HEK293 (cell line): ENCODE results near the gene SAMD8.

Experiments used
- BCL11B ChIP-seq: fragments of 450-650 bp; formaldehyde crosslinking; IDR thresholded peaks from 2 replicates; pipeline ENCODE4 v1.5.1; 2016; ENCODE audit warnings: low read depth, missing biosample characterization, missing genetic modification characterization
- GLIS1 ChIP-seq: fragments of 450-650 bp; formaldehyde crosslinking; IDR thresholded peaks from 2 replicates; pipeline ENCODE4 v1.5.1; 2016; ENCODE audit warnings: missing biosample characterization, missing genetic modification characterization
- GLIS2 ChIP-seq: fragments of 450-650 bp; formaldehyde crosslinking; IDR thresholded peaks from 2 replicates; pipeline ENCODE4 v1.5.1; 2016; ENCODE audit warnings: missing biosample characterization, missing genetic modification characterization
- KLF8 ChIP-seq: fragments of 450-650 bp; formaldehyde crosslinking; IDR thresholded peaks from 2 replicates; pipeline ENCODE4 v1.5.1; 2016; ENCODE audit warnings: missing biosample characterization, missing genetic modification characterization
- MZF1 ChIP-seq: fragments of 450-650 bp; formaldehyde crosslinking; IDR thresholded peaks from 2 replicates; pipeline ENCODE4 v1.5.1; 2017; ENCODE audit warnings: missing biosample characterization, missing genetic modification characterization, borderline replicate concordance
- PATZ1 ChIP-seq: fragments of 450-650 bp; formaldehyde crosslinking; IDR thresholded peaks from 2 replicates; pipeline ENCODE4 v1.5.1; 2016; ENCODE audit warnings: missing biosample characterization, missing genetic modification characterization
- PRDM4 ChIP-seq: fragments of 450-650 bp; formaldehyde crosslinking; IDR thresholded peaks from 2 replicates; pipeline ENCODE4 v1.5.1; 2017; ENCODE audit warnings: missing biosample characterization, missing genetic modification characterization
- SALL2 ChIP-seq: fragments of 450-650 bp; formaldehyde crosslinking; IDR thresholded peaks from 2 replicates; pipeline ENCODE4 v1.5.0; 2017; ENCODE audit warnings: missing biosample characterization, mild to moderate bottlenecking, missing genetic modification characterization, borderline replicate concordance
- SP3 ChIP-seq: fragments of 450-650 bp; formaldehyde crosslinking; IDR thresholded peaks from 2 replicates; pipeline ENCODE4 v1.5.1; 2016; ENCODE audit warnings: missing biosample characterization, missing genetic modification characterization
- SP7 ChIP-seq: fragments of 450-650 bp; formaldehyde crosslinking; IDR thresholded peaks from 2 replicates; pipeline ENCODE4 v1.5.1; 2016; ENCODE audit warnings: missing biosample characterization, missing genetic modification characterization
- ZBTB17 ChIP-seq: fragments of 450-650 bp; formaldehyde crosslinking; IDR thresholded peaks from 2 replicates; pipeline ENCODE4 v1.5.1; 2016; ENCODE audit warnings: missing biosample characterization, missing genetic modification characterization
- ZBTB20 ChIP-seq: fragments of 450-650 bp; formaldehyde crosslinking; IDR thresholded peaks from 2 replicates; pipeline ENCODE4 v1.5.1; 2016; ENCODE audit warnings: missing biosample characterization, missing genetic modification characterization
- ZBTB21 ChIP-seq: fragments of 450-650 bp; formaldehyde crosslinking; IDR thresholded peaks from 2 replicates; pipeline ENCODE4 v1.5.1; 2017; ENCODE audit warnings: missing biosample characterization, missing genetic modification characterization
- ZBTB48 ChIP-seq: fragments of 450-650 bp; formaldehyde crosslinking; IDR thresholded peaks from 2 replicates; pipeline ENCODE4 v1.5.1; 2016; ENCODE audit warnings: missing biosample characterization, missing genetic modification characterization
- ZBTB6 ChIP-seq: fragments of 450-650 bp; formaldehyde crosslinking; IDR thresholded peaks from 2 replicates; pipeline ENCODE4 v1.5.1; 2017; ENCODE audit warnings: missing biosample characterization, missing genetic modification characterization
- ZEB2 ChIP-seq: fragments of 450-650 bp; formaldehyde crosslinking; IDR thresholded peaks from 2 replicates; pipeline ENCODE4 v1.5.1; 2016; ENCODE audit warnings: missing biosample characterization, missing genetic modification characterization
- ZFP3 ChIP-seq: fragments of 450-650 bp; formaldehyde crosslinking; IDR thresholded peaks from 2 replicates; pipeline ENCODE4 v1.5.1; 2016; ENCODE audit warnings: low read depth, missing biosample characterization, missing genetic modification characterization
- ZFP37 ChIP-seq: fragments of 450-650 bp; formaldehyde crosslinking; IDR thresholded peaks from 2 replicates; pipeline ENCODE4 v1.5.1; 2016; ENCODE audit warnings: missing biosample characterization, missing genetic modification characterization
- ZNF146 ChIP-seq: fragments of 450-650 bp; formaldehyde crosslinking; IDR thresholded peaks from 2 replicates; pipeline ENCODE4 v1.5.1; 2016; ENCODE audit warnings: missing biosample characterization, missing genetic modification characterization
- ZNF2 ChIP-seq: fragments of 450-650 bp; formaldehyde crosslinking; IDR thresholded peaks from 2 replicates; pipeline ENCODE4 v1.5.1; 2016; ENCODE audit warnings: missing biosample characterization, missing genetic modification characterization
- ZNF24 ChIP-seq: fragments of 450-650 bp; formaldehyde crosslinking; IDR thresholded peaks from 2 replicates; pipeline ENCODE4 v1.5.1; 2016; ENCODE audit warnings: missing biosample characterization, missing genetic modification characterization
- ZNF341 ChIP-seq: fragments of 450-650 bp; formaldehyde crosslinking; IDR thresholded peaks from 2 replicates; pipeline ENCODE4; 2016; ENCODE audit warnings: low read depth, missing biosample characterization, missing genetic modification characterization
- ZNF366 ChIP-seq: fragments of 450-650 bp; formaldehyde crosslinking; conservative IDR thresholded peaks from 2 replicates; pipeline ENCODE4 v1.5.1; 2016; ENCODE audit warnings: missing biosample characterization, missing genetic modification characterization
- ZNF394 ChIP-seq: fragments of 450-650 bp; formaldehyde crosslinking; IDR thresholded peaks from 2 replicates; pipeline ENCODE4 v1.5.1; 2016; ENCODE audit warnings: missing biosample characterization, missing genetic modification characterization, mild to moderate bottlenecking, moderate library complexity, borderline replicate concordance
- ZNF398 ChIP-seq: fragments of 450-650 bp; formaldehyde crosslinking; IDR thresholded peaks from 2 replicates; pipeline ENCODE4 v1.5.1; 2017; ENCODE audit warnings: missing biosample characterization, missing genetic modification characterization
- ZNF501 ChIP-seq: fragments of 450-650 bp; formaldehyde crosslinking; IDR thresholded peaks from 2 replicates; pipeline ENCODE4 v1.5.1; 2016; ENCODE audit warnings: missing biosample characterization, missing genetic modification characterization
- ZNF549 ChIP-seq: fragments of 450-650 bp; IDR thresholded peaks from 2 replicates; pipeline ENCODE4 v1.5.1; 2018; ENCODE audit warnings: missing biosample characterization, missing genetic modification characterization, mild to moderate bottlenecking, inconsistent platforms, moderate library complexity
- ZNF639 ChIP-seq: fragments of 450-650 bp; formaldehyde crosslinking; IDR thresholded peaks from 2 replicates; pipeline ENCODE4 v1.5.1; 2016; ENCODE audit warnings: missing biosample characterization, missing genetic modification characterization
- ZNF704 ChIP-seq: fragments of 450-650 bp; formaldehyde crosslinking; IDR thresholded peaks from 2 replicates; pipeline ENCODE4 v1.5.1; 2016; ENCODE audit warnings: missing biosample characterization, missing genetic modification characterization
- ZNF792 ChIP-seq: fragments of 450-650 bp; formaldehyde crosslinking; IDR thresholded peaks from 2 replicates; pipeline ENCODE4 v1.5.1; 2016; ENCODE audit warnings: missing biosample characterization, missing genetic modification characterization

The SAMD8 gene

GRCh38 chr10:75111907-75112679 lies 637 bp downstream of the SAMD8 start (continued):
- TF ChIP-seq ZBTB48 (tag by site-specific recombination) (peak; percentile 85), GLIS1 (tag by site-specific recombination) (0 out of 2 replicates have a peak, but pooled peaks have one; percentile 5), ZBTB20 (tag by site-specific recombination) (peak; percentile 97), ZEB2 (tag by site-specific recombination) (peak; percentile 63; the same call in 1 of the 2 replicates), SP3 (tag by site-specific recombination) (peak; percentile 51), ZNF394 (tag by site-specific recombination) (peak; percentile 58; the same call in 1 of the 2 replicates), ZNF639 (tag by site-specific recombination) (peak; percentile 71; the same call in 1 of the 2 replicates), ZNF792 (tag by site-specific recombination) (0 out of 2 replicates have a peak, but pooled peaks have one; percentile 16), ZBTB17 (tag by site-specific recombination) (peak; percentile 100), ZNF24 (tag by site-specific recombination) (0 out of 2 replicates have a peak, but pooled peaks have one; percentile 3), ZNF2 (tag by site-specific recombination) (0 out of 2 replicates have a peak, but pooled peaks have one; percentile 54), ZFP37 (tag by site-specific recombination) (peak; percentile 29; the same call in 1 of the 2 replicates), PATZ1 (tag by site-specific recombination) (peak; percentile 73), ZNF146 (tag by site-specific recombination) (no peak), ZBTB6 (tag by site-specific recombination) (peak; percentile 79; the same call in 1 of the 2 replicates), ZNF704 (tag by site-specific recombination) (no peak), BCL11B (peak; percentile 29; the same call in 1 of the 2 replicates), PRDM4 (tag by site-specific recombination) (no peak; the same call in 1 of the 2 replicates), ZNF341 (peak; percentile 76), ZNF366 (tag by site-specific recombination) (peak; percentile 37), ZFP3 (tag by site-specific recombination) (no peak), SALL2 (tag by site-specific recombination) (no peak), ZNF549 (no peak), SP7 (tag by site-specific recombination) (0 out of 2 replicates have a peak, but pooled peaks have one; percentile 24), ZBTB21 (tag by site-specific recombination) (no peak), GLIS2 (peak; percentile 80; the same call in 1 of the 2 replicates), ZNF398 (tag by site-specific recombination) (peak; percentile 92), MZF1 (tag by site-specific recombination) (no peak), ZNF501 (tag by site-specific recombination) (peak; percentile 53; the same call in 1 of the 2 replicates), KLF8 (tag by site-specific recombination) (peak; percentile 35; the same call in 1 of the 2 replicates)
